PC-9 (cell line): ENCODE measurements around the gene PCDHB13.

ENCODE experiments used
- CTCF ChIP-seq: fragments of 200-600 bp; sonication (generic); conservative IDR thresholded peaks from 2 replicates; pipeline ENCODE4 v1.6.1; 2017; ENCODE audit warnings: mixed run types, antibody characterized with exemption, mild to moderate bottlenecking, moderate library complexity
- EZH2 ChIP-seq: fragments of 200-600 bp; sonication (generic); IDR thresholded peaks from 2 replicates; pipeline ENCODE4 v1.8.0; 2017; ENCODE audit warnings: antibody characterized with exemption, low read depth

DNA sequence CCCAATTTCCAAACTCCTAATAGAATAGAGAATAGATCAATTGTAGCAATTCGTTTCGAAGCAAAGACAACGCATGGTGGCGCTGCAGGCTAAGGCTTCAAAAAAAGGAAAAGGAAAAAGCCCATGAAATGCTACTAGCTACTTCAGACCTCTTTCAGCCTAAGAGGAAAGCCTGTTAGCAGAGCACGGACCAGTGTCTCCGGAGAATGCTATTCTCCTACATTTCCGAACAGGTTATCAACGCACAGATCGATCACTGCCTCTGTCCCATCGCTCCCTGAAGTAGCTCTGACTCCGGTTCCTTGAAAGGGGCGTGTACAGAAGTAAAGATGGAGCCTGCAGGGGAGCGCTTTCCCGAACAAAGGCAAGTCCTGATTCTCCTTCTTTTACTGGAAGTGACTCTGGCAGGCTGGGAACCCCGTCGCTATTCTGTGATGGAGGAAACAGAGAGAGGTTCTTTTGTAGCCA, 31.6 kb downstream of the PCDHB13 start, which contains the start of gene PCDHB15:
- TF ChIP-seq CTCF, result peak; percentile 45
- no peak for TF ChIP-seq EZH2
